OCI-LY7 (cell line): Measurements from ENCODE around the gene NABP2. TPM values are rescaled to one million over a fixed set of nuclear protein-coding genes. Genes with fewer than 3 reads are reported as not detected.
A peak's percentile ranks its signal among the peaks of the same experiment; 100 is the strongest.

Experiments used
- BruUV-seq: library from RNA; stranded (reverse); fragments of 400-500 nt; replicated peaks from 2 replicates; lab custom pipeline; 2021; lab: Mats Ljungman, UMichigan
- CTCF ChIA-PET: fragments of 300-600 bp; sonication (Branson Sonifier 250); formaldehyde crosslinking; loops from one replicate; lab custom pipeline; 2022; ENCODE audit warnings: antibody characterized with exemption; ENCODE audit not compliant: unreplicated experiment; lab: Charles Lee
- POLR2A ChIA-PET: fragments of 300-600 bp; sonication (Branson Sonifier 250); formaldehyde crosslinking; loops from one replicate; lab custom pipeline; 2022; ENCODE audit warnings: antibody characterized with exemption; lab: Charles Lee
- DNase-seq: peaks from one replicate; pipeline ENCODE4 v3.0.0-alpha.2; 2015; ENCODE audit warnings: low spot score
- H2AFZ ChIP-seq: fragments of 200-600 bp; sonication (generic), shearing (Covaris generic); 2 replicates; pipeline ENCODE4 v1.6.1; 2014; ENCODE audit warnings: mild to moderate bottlenecking, antibody characterized with exemption, low read length, moderate library complexity
- H3K27ac ChIP-seq: fragments of 200-600 bp; sonication (generic); 2 replicates; pipeline ENCODE4 v1.5.1; 2014; ENCODE audit warnings: mixed run types, low read depth, mild to moderate bottlenecking, moderate library complexity, low read length, inconsistent platforms; ENCODE audit not compliant: poor library complexity, severe bottlenecking
- H3K36me3 ChIP-seq: fragments of 200-600 bp; sonication (generic); 2 replicates; pipeline ENCODE4 v1.6.1; 2014; ENCODE audit warnings: mild to moderate bottlenecking, antibody characterized with exemption, low read length, moderate library complexity, mixed read lengths; ENCODE audit not compliant: insufficient read depth
- H3K4me1 ChIP-seq: fragments of 200-600 bp; sonication (generic); 2 replicates; pipeline ENCODE4 v1.5.1; 2014; ENCODE audit warnings: mild to moderate bottlenecking, low read length; ENCODE audit not compliant: insufficient read depth, poor library complexity, severe bottlenecking
- H3K4me2 ChIP-seq: fragments of 200-600 bp; sonication (generic); 2 replicates; pipeline ENCODE4 v1.6.1; 2014; ENCODE audit warnings: mild to moderate bottlenecking, low read length
- H3K4me3 ChIP-seq: fragments of 200-600 bp; sonication (generic); 2 replicates; pipeline ENCODE4 v1.5.1; 2014; ENCODE audit warnings: mild to moderate bottlenecking, low read depth, low read length; ENCODE audit not compliant: poor library complexity, severe bottlenecking
- H3K79me2 ChIP-seq: fragments of 200-600 bp; sonication (generic); 2 replicates; pipeline ENCODE4 v1.6.1; 2016; ENCODE audit warnings: low read depth, mild to moderate bottlenecking, low read length, moderate library complexity, mixed read lengths; ENCODE audit not compliant: insufficient read depth
- H3K9me2 ChIP-seq: fragments of 200-600 bp; sonication (generic); 2 replicates; pipeline ENCODE4 v1.6.1; 2016; ENCODE audit warnings: mild to moderate bottlenecking, low read length, mixed read lengths; ENCODE audit not compliant: insufficient read depth
- H3K9me3 ChIP-seq: fragments of 200-600 bp; sonication (generic); 2 replicates; pipeline ENCODE4 v1.6.1; 2014; ENCODE audit warnings: mild to moderate bottlenecking, mixed run types, low read length, mixed read lengths
- H4K20me1 ChIP-seq: fragments of 200-600 bp; sonication (generic); 2 replicates; pipeline ENCODE4 v1.6.1; 2014; ENCODE audit warnings: mild to moderate bottlenecking, antibody characterized with exemption, low read length, moderate library complexity, mixed read lengths; ENCODE audit not compliant: insufficient read depth
- EZH2phosphoT487 ChIP-seq: fragments of 200-600 bp; sonication (generic); IDR thresholded peaks from 2 replicates; pipeline ENCODE4 v1.6.1; 2018; ENCODE audit warnings: low read depth, borderline replicate concordance, mild to moderate bottlenecking, mixed run types, antibody characterized with exemption, low read length, moderate library complexity, mixed read lengths
- intact Hi-C: fragments of 100-400 bp; cut with micrococcal nuclease; formaldehyde crosslinking; loops from one replicate; pipeline ENCODE4 v1.10.0; 2022; ENCODE audit not compliant: unreplicated experiment
- total RNA-seq, 2 experiments: library from RNA; depleted of rRNA in 1 of 2; stranded (reverse); fragments of >200 nt in 1 of 2; shearing (Covaris generic) in 1 of 2; gene quantifications; 2 replicates each; pipeline ENCODE4 v1.2.3, GENCODE V29; 2014 to 2022
- TF ChIP-seq, protein P1 (sequence below): fragments of 200-600 bp; sonication (generic); conservative IDR thresholded peaks from 2 replicates; pipeline ENCODE4 v1.5.1; 2014; ENCODE audit warnings: mild to moderate bottlenecking, antibody characterized with exemption, low read length, moderate library complexity, mixed read lengths

NABP2 gene
- total RNA-seq, 2 experiments from 2014 or later = 37.5 to 61.1 TPM

- intact Hi-C loops = loop anchor here (1.0 kb wide), 4 partner anchors 17 to 106 kb away; no protein-coding TSS in a partner anchor
- peaks cover 18% of the 10 kb centered on the region; the same call in 1 of the 2 replicates for H3K79me2 ChIP-seq
- H3K9me3 ChIP-seq = no peaks in the 10 kb centered on the region
- H3K4me3 ChIP-seq = peak overlapping the region; percentile 83
- peaks cover 39% of the 10 kb centered on the region for H3K4me1 ChIP-seq
- TF ChIP-seq, protein P1, sequence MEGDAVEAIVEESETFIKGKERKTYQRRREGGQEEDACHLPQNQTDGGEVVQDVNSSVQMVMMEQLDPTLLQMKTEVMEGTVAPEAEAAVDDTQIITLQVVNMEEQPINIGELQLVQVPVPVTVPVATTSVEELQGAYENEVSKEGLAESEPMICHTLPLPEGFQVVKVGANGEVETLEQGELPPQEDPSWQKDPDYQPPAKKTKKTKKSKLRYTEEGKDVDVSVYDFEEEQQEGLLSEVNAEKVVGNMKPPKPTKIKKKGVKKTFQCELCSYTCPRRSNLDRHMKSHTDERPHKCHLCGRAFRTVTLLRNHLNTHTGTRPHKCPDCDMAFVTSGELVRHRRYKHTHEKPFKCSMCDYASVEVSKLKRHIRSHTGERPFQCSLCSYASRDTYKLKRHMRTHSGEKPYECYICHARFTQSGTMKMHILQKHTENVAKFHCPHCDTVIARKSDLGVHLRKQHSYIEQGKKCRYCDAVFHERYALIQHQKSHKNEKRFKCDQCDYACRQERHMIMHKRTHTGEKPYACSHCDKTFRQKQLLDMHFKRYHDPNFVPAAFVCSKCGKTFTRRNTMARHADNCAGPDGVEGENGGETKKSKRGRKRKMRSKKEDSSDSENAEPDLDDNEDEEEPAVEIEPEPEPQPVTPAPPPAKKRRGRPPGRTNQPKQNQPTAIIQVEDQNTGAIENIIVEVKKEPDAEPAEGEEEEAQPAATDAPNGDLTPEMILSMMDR = no peak
- TF ChIP-seq EZH2phosphoT487 = no peak
- peak overlapping the region; percentile 86; the same call in 1 of the 2 replicates for H2AFZ ChIP-seq
- ChIA-PET CTCF (interaction anchor here (1.0 kb wide), 1 partner anchor 10 kb away, joined by 3 read pairs; no protein-coding TSS in a partner anchor), POLR2A (no interaction called here)
- no peaks in the 10 kb centered on the region for H4K20me1 ChIP-seq
- H3K27ac ChIP-seq = no peak overlapping the region
- no peaks in the 10 kb centered on the region; the same call in 1 of the 2 replicates for H3K36me3 ChIP-seq
- H3K4me2 ChIP-seq = peak overlapping the region; percentile 89
- no TSS peak for BruUV-seq
- H3K9me2 ChIP-seq = no peaks in the 10 kb centered on the region
- DNase-seq = no peak
These were observed 812 bp downstream of the NABP2 start for GRCh38 chr12:56224954-56225353.

- BruUV-seq = no TSS peak
- no peaks in the 10 kb centered on the region for H3K9me2 ChIP-seq
- no peak overlapping the region for H3K4me3 ChIP-seq
- POLR2A ChIA-PET = no interaction called here
- no peaks in the 10 kb centered on the region for H4K20me1 ChIP-seq
- intact Hi-C loops = no loop called here
- H3K36me3 ChIP-seq = no peaks in the 10 kb centered on the region; the same call in 1 of the 2 replicates
- DNase-seq = no peak
- no peak overlapping the region for H3K4me2 ChIP-seq
- no peak overlapping the region for H3K27ac ChIP-seq
- TF ChIP-seq, protein P1 = no peak
- TF ChIP-seq EZH2phosphoT487 = no peak
- no peak overlapping the region for H2AFZ ChIP-seq
- H3K79me2 ChIP-seq = peaks cover 5% of the 10 kb centered on the region; the same call in 1 of the 2 replicates
- H3K9me3 ChIP-seq = no peaks in the 10 kb centered on the region
- H3K4me1 ChIP-seq = peaks cover 10% of the 10 kb centered on the region
- CTCF ChIA-PET = no interaction called here
These were observed 4.9 kb downstream of the NABP2 start for GRCh38 chr12:56229082-56229481.

GRCh38 chr12:56229916-56230431 is 5.8 kb downstream of the NABP2 start, which contains the start of gene SLC39A5:
Gene SLC39A5 (plus strand): TSS chr12:56230051. CDS start chr12:56231275, 1,224 bp downstream.
- CTCF ChIA-PET = interaction anchor here (0.6 kb wide), 1 partner anchor 1850 kb away, joined by 4 read pairs; no protein-coding TSS in a partner anchor
- no peak within 1 kb of the TSS for H3K4me2 ChIP-seq
- H3K9me3 ChIP-seq = no peaks in the 10 kb centered on the region
- no peak within 1 kb of the TSS for H2AFZ ChIP-seq
- no peak for DNase-seq
- H3K4me1 ChIP-seq = peaks cover 6% of the 10 kb centered on the region
- no peak within 1 kb of the TSS for H3K27ac ChIP-seq
- H3K79me2 ChIP-seq = no peaks in the 10 kb centered on the region
- H4K20me1 ChIP-seq = no peaks in the 10 kb centered on the region
- H3K4me3 ChIP-seq = no peak within 1 kb of the TSS
- no peaks in the 10 kb centered on the region; the same call in 1 of the 2 replicates for H3K36me3 ChIP-seq
- intact Hi-C loops = no loop called here
- no TSS peak for BruUV-seq
- TF ChIP-seq EZH2phosphoT487 = no peak
- TF ChIP-seq, protein P1 = no peak
- no peaks in the 10 kb centered on the region for H3K9me2 ChIP-seq
- POLR2A ChIA-PET = interaction anchor here (0.7 kb wide), 1 partner anchor 8 kb away, joined by 8 read pairs; no protein-coding TSS in a partner anchor
